Measurements from ENCODE around the gene NPR3.

The NPR3 gene

DNA sequence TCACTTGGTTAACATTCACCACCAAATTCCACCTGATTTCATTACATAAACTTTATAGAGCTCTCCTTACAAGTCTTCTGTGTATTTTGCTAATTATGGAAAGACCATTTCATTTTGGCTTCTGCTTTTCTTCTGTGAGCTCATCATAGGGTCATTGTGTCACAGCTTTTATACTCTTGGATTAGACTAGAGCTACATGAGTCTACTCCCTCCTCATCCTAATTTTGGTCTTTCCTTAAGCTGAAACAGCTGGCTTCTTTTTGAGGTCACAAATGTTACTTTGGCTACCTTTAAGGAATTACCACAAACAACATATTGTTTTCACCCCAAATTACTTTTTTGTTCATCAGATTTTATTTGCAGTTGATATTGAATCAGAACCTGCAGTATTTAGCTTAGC, 103.0 kb downstream of the NPR3 start:
- DNase-seq: no peak

DNA sequence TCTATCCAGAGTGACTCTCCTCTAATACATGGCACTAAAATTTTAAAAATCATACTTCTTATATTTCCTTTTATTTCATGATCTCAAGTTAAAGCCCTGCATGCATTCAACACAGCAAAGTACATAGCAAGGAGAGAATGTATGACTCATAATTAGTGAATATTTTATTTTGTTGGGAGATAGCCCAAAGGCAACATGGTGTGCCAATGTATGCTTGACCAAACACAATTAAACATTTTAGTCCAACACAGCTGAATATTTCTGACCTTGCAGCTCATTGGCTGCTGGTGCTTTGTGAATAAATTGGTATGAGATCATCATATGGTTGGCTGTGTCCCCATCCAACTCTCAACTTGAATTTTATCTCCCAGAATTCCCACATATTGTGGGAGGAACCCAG, 103.5 kb downstream of the NPR3 start:
- no peak for DNase-seq

DNA sequence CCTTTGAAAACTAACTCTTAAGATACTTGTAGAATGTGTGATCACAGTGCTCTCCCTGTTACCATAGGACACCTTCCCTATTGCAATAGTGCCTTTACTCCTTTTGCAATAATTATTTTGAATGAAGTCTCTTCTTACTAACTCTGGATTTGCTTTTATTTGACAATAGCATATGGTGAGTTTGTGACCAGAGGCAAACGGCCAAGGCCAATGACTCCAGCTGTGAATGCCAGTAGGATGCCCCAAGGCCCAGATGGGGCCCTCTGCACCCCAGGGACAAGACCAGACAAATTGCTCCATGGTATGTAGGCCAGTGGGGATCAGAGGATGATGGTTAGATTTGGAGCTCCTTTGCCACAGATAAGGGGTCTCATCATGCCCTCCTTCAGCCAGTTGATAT, 116.9 kb downstream of the NPR3 start:
- DNase-seq: no peak

DNA sequence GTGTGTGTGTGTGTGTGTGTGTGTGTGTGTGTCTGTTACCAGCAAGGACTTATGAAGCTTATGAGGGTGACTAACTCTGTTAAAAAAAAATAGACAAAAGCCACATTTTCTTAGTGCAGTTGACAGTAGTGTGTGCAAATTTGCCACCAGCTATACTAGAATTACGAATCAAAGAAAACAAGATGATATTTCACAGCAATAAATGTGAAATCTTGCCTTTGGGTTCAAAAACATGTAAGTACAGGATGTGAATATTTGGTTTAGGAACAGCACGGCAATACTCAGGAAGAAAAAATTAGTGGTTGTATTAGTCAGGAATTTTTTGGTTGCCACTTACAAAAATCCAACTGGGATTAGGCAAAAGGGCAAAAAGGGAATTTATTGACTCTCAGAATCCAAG, 117.4 kb downstream of the NPR3 start:
- no peak for DNase-seq

DNA sequence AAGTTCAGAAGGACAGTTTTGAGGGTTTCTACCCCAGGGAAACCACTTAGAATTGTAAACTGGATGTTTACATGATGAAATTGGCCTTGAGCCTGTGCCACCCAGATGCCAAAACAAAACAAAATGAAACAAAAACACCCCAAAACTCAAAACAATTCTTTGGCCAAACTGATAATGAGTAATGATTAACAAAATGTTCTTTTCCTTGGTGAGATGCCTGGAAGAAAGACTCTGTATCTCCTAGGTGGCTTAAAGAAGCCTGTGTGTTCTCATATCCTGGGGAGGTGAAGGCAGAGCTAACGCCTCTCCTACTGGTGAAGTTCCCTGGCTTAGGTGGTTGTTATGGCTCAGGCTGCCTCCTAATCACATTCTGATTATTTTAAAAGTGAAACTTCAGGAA, 120.5 kb downstream of the NPR3 start:
- no peak for DNase-seq

DNA sequence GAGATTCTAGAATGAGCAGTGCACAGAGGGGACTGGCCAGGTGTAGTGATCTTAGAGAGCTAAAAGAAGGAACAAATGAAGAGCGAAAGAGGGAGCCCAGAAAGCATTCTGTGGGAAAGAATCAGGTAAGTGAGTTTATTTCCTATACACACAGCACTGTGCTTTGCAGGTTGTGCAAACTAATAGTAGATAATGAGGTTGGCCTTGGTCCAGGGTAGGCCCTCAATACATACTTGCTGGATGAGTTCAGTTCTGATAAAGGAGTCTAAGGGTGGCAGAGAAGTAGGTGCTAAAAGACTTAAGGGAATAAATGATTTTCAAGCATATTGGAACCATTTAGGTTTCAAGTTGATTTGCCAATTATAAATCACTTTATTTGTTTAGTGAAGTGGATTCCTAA, 122.0 kb downstream of the NPR3 start:
- DNase-seq: no peak

DNA sequence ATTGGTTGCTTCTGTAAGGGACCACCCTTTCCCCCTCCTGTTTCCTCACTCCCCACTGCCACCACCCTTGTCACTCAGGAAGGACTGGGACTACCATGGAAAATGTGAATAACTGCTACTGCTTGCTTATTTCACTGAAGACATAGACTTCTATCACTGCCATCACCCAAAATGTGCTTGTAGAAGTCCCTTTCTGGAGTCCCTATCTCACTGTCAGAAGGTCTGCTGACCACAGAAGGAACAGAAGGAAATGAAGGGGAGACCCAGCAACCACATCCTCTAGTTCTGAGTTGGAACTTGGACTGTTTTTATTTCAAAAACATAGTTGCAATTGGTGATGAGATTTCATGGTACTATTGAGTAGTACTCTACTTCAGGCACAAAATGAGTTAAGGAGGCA, 122.5 kb downstream of the NPR3 start:
- no peak for DNase-seq

DNA sequence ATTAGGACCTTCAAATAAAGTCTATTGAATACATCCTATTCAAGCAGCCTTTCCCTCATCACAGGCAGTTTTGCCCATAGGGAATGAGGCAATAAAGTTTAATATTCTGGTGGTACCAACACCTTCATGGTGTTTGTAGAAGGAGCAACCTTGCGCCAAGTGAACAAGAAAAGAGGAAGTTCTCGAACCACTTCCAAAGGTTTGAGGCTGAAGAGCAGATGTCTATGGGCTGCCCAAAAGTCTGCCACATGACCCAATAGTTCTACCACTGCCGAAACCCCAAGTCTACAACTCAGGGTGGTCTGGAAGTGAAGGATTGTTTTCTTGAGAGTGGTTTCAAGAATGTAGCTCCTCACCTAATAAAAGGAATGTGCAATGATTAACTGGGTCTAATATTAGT, 123.1 kb downstream of the NPR3 start:
- DNase-seq: no peak

DNA sequence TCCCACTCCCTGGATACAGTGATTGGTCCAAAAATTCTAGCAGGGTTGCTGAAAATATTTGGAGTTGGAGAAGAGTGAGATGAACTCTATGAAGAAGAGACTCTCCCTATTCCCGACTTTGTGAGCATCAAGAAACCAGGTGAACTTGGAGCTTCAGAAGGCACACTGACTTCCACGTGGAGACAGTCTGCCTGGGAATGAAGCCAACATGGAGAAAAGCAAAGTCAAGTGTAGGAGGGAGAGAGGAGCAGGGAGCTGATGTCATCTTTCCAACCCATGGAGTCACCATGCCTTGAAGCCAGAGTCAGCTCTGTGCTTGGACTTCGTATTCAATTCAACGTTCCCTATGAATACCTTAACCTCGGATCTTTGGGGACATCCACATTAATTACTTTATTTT, 125.1 kb downstream of the NPR3 start:
- no peak for DNase-seq

DNA sequence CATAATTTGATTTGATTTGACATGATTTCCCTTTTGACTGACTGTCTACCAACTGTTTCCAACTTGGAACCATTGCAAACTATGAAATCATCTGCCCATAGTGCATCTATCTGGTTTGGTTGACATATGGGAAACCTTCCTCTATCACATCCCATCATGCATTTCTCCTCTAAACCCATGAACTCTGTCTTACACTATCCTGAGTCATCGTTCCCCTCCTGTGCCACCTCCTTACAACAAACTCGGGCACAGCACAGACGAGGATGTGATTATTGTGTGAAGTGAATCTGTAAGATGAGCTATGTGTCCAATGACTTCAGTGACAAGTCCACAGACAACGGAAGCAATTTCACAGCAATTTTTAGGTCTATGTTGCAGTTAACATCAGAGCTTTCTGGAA, 126.1 kb downstream of the NPR3 start:
- no peak for DNase-seq

DNA sequence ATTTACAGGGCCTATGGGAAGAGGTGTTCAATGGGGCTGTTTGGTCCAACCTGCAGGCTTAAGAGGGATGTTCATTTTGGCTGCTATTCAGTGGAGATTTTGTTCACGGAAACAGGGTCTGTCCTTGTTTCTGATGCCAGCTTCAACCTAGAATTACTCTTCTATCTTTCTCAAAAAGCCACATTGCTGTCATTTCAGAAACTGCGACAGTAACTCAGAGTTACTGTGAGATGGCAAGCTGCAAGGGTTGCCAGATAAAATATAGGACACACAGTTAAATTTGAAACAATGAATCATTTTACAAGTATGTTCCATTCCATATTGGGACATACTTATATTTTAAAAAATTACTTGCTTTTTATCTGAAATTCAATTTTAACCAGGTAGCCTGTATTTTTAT, 128.0 kb downstream of the NPR3 start:
- no peak for DNase-seq

DNA sequence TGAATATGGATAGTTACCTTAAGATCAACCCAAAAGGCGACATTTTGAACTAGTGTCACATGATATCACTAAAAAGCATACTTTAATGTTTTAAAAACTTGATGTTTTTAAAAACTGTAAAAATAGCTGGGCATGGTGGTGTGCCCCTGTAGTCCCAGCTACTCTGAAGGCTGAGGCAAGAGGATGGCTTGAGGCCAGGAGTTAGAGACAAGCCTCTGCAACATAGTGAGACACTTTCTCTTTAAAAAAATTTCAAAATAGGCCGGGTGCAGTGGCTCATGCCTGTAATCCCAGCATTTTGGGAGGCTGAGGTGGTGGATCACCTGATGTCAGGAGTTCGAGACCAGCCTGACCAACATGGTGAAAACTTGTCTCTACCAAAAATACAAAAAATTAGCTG, 129.5 kb downstream of the NPR3 start:
- no peak for DNase-seq

Data from activated CD8-positive, alpha-beta memory T cell treated with anti-CD3 and anti-CD28 coated beads, Interleukin-2, amount 50 U/mL, for 4 hours (primary cell).